H1 (cell line): Measurements from ENCODE around the gene SYN1. TPM values are rescaled to one million over a fixed set of nuclear protein-coding genes. Genes with fewer than 3 reads are reported as not detected.

ENCODE experiments used
- CTCF ChIA-PET: fragments of 300-600 bp; sonication (Branson Sonifier 250); formaldehyde crosslinking; loops from one replicate; lab custom pipeline; 2021; ENCODE audit not compliant: partially characterized antibody; lab: Charles Lee
- POLR2A ChIA-PET: fragments of 300-600 bp; sonication (Branson Sonifier 250); formaldehyde crosslinking; loops from one replicate; lab custom pipeline; 2021; ENCODE audit warnings: inconsistent platforms; ENCODE audit not compliant: partially characterized antibody; lab: Charles Lee
- DNase-seq, 2 experiments: peaks; one replicate each; pipeline versions ENCODE4 v3.0.0 to v3.0.0-alpha.2; 2010 to 2022; ENCODE audit warnings: low spot score in 2 of 2, low read depth in 1 of 2, mixed read lengths in 1 of 2
- FAIRE-seq: peaks from 2 replicates; lab custom pipeline; 2011; peaks lifted over from hg19 to GRCh38; lab: Jason Lieb, UNC
- H2AFZ ChIP-seq: 2 replicates; pipeline ENCODE4 v1.8.1; 2012; ENCODE audit warnings: low read length, inconsistent platforms
- H2AK5ac ChIP-seq: 2 replicates; pipeline ENCODE4 v1.6.1; 2013; ENCODE audit warnings: low read depth, low read length
- H2BK120ac ChIP-seq: replicated peaks from 2 replicates; pipeline ENCODE3; 2013; ENCODE audit warnings: low read depth, low read length, inconsistent platforms
- H2BK12ac ChIP-seq: 2 replicates; pipeline ENCODE4 v1.6.1; 2013; ENCODE audit warnings: low read depth, low read length
- H2BK15ac ChIP-seq: 2 replicates; pipeline ENCODE4 v1.6.1; 2013; ENCODE audit warnings: low read length
- H2BK20ac ChIP-seq: 2 replicates; pipeline ENCODE4 v1.6.1; 2013; ENCODE audit warnings: low read length
- H2BK5ac ChIP-seq: 2 replicates; pipeline ENCODE4 v1.6.1; 2013; ENCODE audit warnings: low read depth, low read length
- H3K14ac ChIP-seq: 2 replicates; pipeline ENCODE4 v1.6.1; 2013; ENCODE audit warnings: inconsistent platforms; ENCODE audit not compliant: insufficient read length
- H3K18ac ChIP-seq: 2 replicates; pipeline ENCODE4 v1.6.1; 2013; ENCODE audit warnings: low read length; ENCODE audit errors: extremely low read depth
- H3K23ac ChIP-seq: 2 replicates; pipeline ENCODE4 v1.6.1; 2013; ENCODE audit warnings: inconsistent platforms; ENCODE audit not compliant: insufficient read length
- H3K23me2 ChIP-seq: 2 replicates; pipeline ENCODE4 v1.6.1; 2013; ENCODE audit warnings: low read depth, low read length
- H3K27ac ChIP-seq: 2 replicates; pipeline ENCODE4 v1.6.1; 2011; ENCODE audit warnings: low read depth, low read length, inconsistent platforms
- H3K27me3 ChIP-seq, 4 experiments: replicated peaks in 1 of 4; 1 replicate in 1 of 4; 2 replicates in 3 of 4; pipeline versions ENCODE4 v1.6.1 to v1.8.1; 2011 to 2013; ENCODE audit warnings: low read length in 3 of 4, mild to moderate bottlenecking in 3 of 4, inconsistent platforms in 2 of 4, mixed read lengths in 2 of 4, moderate library complexity in 1 of 4; ENCODE audit not compliant: control insufficient read depth in 3 of 4, insufficient read depth in 3 of 4; ENCODE audit errors: extremely low read depth in 1 of 4
- H3K36me3 ChIP-seq, 4 experiments: 2 replicates each; pipeline versions ENCODE4 v1.6.1 to v1.8.1; 2011 to 2013; ENCODE audit warnings: mild to moderate bottlenecking in 4 of 4, low read length in 3 of 4, moderate library complexity in 2 of 4, control low read depth in 1 of 4, inconsistent platforms in 1 of 4; ENCODE audit not compliant: insufficient read depth in 4 of 4, control insufficient read depth in 2 of 4
- H3K4ac ChIP-seq: replicated peaks from 2 replicates; pipeline ENCODE3; 2013; ENCODE audit warnings: low read length, low read depth, mixed read lengths, inconsistent platforms; ENCODE audit not compliant: insufficient read length
- H3K4me1 ChIP-seq, 4 experiments: replicated peaks in 1 of 4; 1 replicate in 1 of 4; 2 replicates in 3 of 4; pipeline versions ENCODE4 v1.6.1 to v1.8.1; 2011 to 2013; ENCODE audit warnings: low read length in 3 of 4, inconsistent platforms in 2 of 4, mixed read lengths in 1 of 4; ENCODE audit not compliant: insufficient read depth in 4 of 4, control insufficient read depth in 3 of 4
- H3K4me2 ChIP-seq, 2 experiments: 2 replicates each; pipeline versions ENCODE4 v1.6.1 to v1.8.1; 2011 to 2013; ENCODE audit warnings: low read depth in 2 of 2, low read length in 2 of 2, control low read depth in 1 of 2, inconsistent platforms in 1 of 2, mild to moderate bottlenecking in 1 of 2; ENCODE audit not compliant: insufficient read depth in 1 of 2
- H3K4me3 ChIP-seq, 4 experiments: fragments of 200-600, 300-600 bp in 1 of 4; sonication (generic), shearing (Covaris generic), sonication (Bioruptor Twin) in 1 of 4; 2 replicates each; pipeline versions ENCODE4 v1.5.1 to v1.8.1; 2011 to 2016; ENCODE audit warnings: low read length in 4 of 4, low read depth in 3 of 4, control low read depth in 2 of 4, inconsistent platforms in 2 of 4, mild to moderate bottlenecking in 2 of 4, mixed read lengths in 1 of 4, moderate library complexity in 1 of 4; ENCODE audit not compliant: insufficient read depth in 2 of 4; ENCODE audit errors: extremely low read depth in 1 of 4
- H3K56ac ChIP-seq: replicated peaks from 2 replicates; pipeline ENCODE3; 2013; ENCODE audit warnings: low read depth, mild to moderate bottlenecking, mixed read lengths, low read length, inconsistent platforms; ENCODE audit not compliant: insufficient read length
- H3K79me1 ChIP-seq: 2 replicates; pipeline ENCODE4 v1.6.1; 2013; ENCODE audit warnings: low read depth, low read length, control low read depth
- H3K79me2 ChIP-seq, 2 experiments: 2 replicates each; pipeline versions ENCODE4 v1.6.1 to v1.8.1; 2012 to 2013; ENCODE audit warnings: low read length in 2 of 2, mild to moderate bottlenecking in 2 of 2, inconsistent platforms in 1 of 2; ENCODE audit not compliant: insufficient read depth in 2 of 2, control insufficient read depth in 1 of 2
- H3K9ac ChIP-seq, 4 experiments: replicated peaks in 1 of 4; 1 replicate in 1 of 4; 2 replicates in 3 of 4; pipeline versions ENCODE4 v1.6.1 to v1.8.1; 2011 to 2013; ENCODE audit warnings: low read depth in 3 of 4, low read length in 3 of 4, control low read depth in 2 of 4, mild to moderate bottlenecking in 2 of 4, moderate library complexity in 2 of 4, inconsistent platforms in 1 of 4; ENCODE audit errors: extremely low read depth in 1 of 4
- H3K9me3 ChIP-seq, 2 experiments: 2 replicates each; pipeline versions ENCODE4 v1.6.1 to v1.8.1; 2012 to 2013; ENCODE audit warnings: mild to moderate bottlenecking in 2 of 2, moderate library complexity in 2 of 2, control low read depth in 1 of 2, inconsistent platforms in 1 of 2, low read depth in 1 of 2, low read length in 1 of 2, mixed read lengths in 1 of 2; ENCODE audit not compliant: insufficient read depth in 2 of 2
- H4K20me1 ChIP-seq, 2 experiments: replicated peaks in 1 of 2; 2 replicates each; pipeline versions ENCODE3 to v1.8.1; 2011 to 2013; ENCODE audit warnings: inconsistent platforms in 2 of 2, low read length in 2 of 2, mild to moderate bottlenecking in 1 of 2; ENCODE audit not compliant: insufficient read depth in 2 of 2, control insufficient read depth in 1 of 2
- H4K5ac ChIP-seq: 2 replicates; pipeline ENCODE4 v1.6.1; 2013; ENCODE audit warnings: low read length, low read depth, mixed read lengths, inconsistent platforms; ENCODE audit not compliant: insufficient read length
- H4K8ac ChIP-seq: 2 replicates; pipeline ENCODE4 v1.8.0; 2013; ENCODE audit warnings: mild to moderate bottlenecking, moderate library complexity, low read length, inconsistent platforms; ENCODE audit not compliant: insufficient read depth; ENCODE audit errors: extremely low read depth
- H4K91ac ChIP-seq: replicated peaks from 2 replicates; pipeline ENCODE3; 2013; ENCODE audit warnings: low read length, mixed read lengths, inconsistent platforms; ENCODE audit not compliant: insufficient read length
- GABPA ChIP-seq: IDR thresholded peaks from 2 replicates; pipeline ENCODE4 v1.6.1; 2011; ENCODE audit warnings: mild to moderate bottlenecking, low read length, moderate library complexity, borderline replicate concordance; ENCODE audit not compliant: insufficient read depth
- RAD21 ChIP-seq, 2 experiments: IDR thresholded peaks in 1 of 2; conservative IDR thresholded peaks in 1 of 2; 2 replicates each; pipeline ENCODE4 v1.6.1; 2011; ENCODE audit warnings: low read depth in 2 of 2, low read length in 2 of 2, improper control_type of control experiment in 1 of 2, inconsistent platforms in 1 of 2, mild to moderate bottlenecking in 1 of 2, moderate library complexity in 1 of 2
- WGBS, 2 experiments: shearing (Covaris generic) in 1 of 2; methylation state at CpG; one replicate each; pipeline versions ENCODE4 v1.1.6 to v1.1.7; 2013 to 2015; ENCODE audit warnings: low lambda C conversion rate in 2 of 2, mixed read lengths in 2 of 2, inconsistent platforms in 1 of 2, low coverage in 1 of 2, missing lambda C conversion rate in 1 of 2; ENCODE audit not compliant: insufficient replicate concordance in 2 of 2, insufficient coverage in 1 of 2, insufficient read length in 1 of 2; ENCODE audit errors: extremely low coverage in 1 of 2, missing lambda C conversion rate in 1 of 2; 5-methylcytosine and 5-hydroxymethylcytosine counted together
- polyA plus RNA-seq, 7 experiments: library from polyadenylated mRNA; depleted of rRNA in 3 of 7; stranded (reverse) in 5 of 7; unstranded in 2 of 7; fragments of >200 nt in 5 of 7; fragments of 200-250 nt in 2 of 7; gene quantifications; 1 replicate in 5 of 7; 2 replicates in 1 of 7; 4 replicates in 1 of 7; pipeline versions ENCODE4 v1.2.1 to v1.2.3, GENCODE V29; 2011 to 2013; ENCODE audit warnings: missing spikeins in 2 of 7, mixed read lengths in 2 of 7
- total RNA-seq: library from RNA; stranded (reverse); fragmentation: NEBNext Ultra II Directional; extraction: Animal tissue kit (Norgen Biotek cat#: 25700); gene quantifications from 2 replicates; pipeline ENCODE4 v1.2.1, GENCODE V29; 2021
- TF ChIP-seq, protein P1 (sequence below), 3 experiments: IDR thresholded peaks; 1 replicate in 2 of 3; 2 replicates in 1 of 3; pipeline versions ENCODE4 v1.5.1 to v1.6.1; 2011; ENCODE audit warnings: low read length in 3 of 3, mild to moderate bottlenecking in 3 of 3, inconsistent platforms in 2 of 3, low read depth in 1 of 3, moderate library complexity in 1 of 3; ENCODE audit not compliant: insufficient read depth in 1 of 3; ENCODE audit errors: control extremely low read depth in 1 of 3

The SYN1 gene
- total and polyA plus RNA-seq, 2 of the 8 experiments (the other 6 are each of a cell fraction or from before 2014, with no cell fraction given) = 2.1 to 14.1 TPM

DNA sequence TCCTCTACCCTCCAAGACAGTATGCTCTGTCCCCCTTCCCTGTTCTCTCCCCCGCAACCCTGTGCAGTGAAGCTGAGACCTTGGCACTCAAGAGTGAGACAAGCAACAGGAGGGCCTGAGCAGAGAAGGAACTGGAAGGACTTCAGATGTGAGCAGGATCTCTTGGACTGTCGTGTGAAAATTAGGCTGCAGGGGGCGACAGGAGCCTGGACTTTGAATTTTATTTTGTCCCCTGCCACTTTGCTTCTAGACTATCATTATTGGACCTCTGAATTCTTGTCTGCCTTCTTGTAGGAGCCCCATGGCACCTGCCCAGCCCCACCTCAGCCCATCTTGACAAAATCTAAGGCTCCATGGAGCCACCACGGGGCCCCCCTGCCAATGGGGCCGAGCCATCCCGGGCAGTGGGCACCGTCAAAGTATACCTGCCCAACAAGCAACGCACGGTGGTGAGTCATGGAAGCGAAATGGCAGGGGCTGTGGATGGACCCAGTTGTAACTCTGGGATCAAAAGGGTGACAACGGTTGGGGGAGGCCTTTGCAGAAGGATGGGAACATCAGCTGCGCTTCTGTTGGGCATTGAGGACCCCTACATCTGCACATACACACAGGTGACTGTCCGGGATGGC is 56.9 kb downstream of the SYN1 start:
- no peak for DNase-seq
- Histone ChIP-seq H3K36me3 (peaks cover 4 to 35% (median 18%) of the 10 kb centered on the region in 4 experiments; a peak in 7 of 8 replicates), H4K20me1 (peaks cover 0 to 2% of the 10 kb centered on the region in 2 experiments), H3K23ac (no peak overlapping the region), H4K8ac (no peak overlapping the region), H3K4me3 (no peak overlapping the region), H3K79me1 (no peaks in the 10 kb centered on the region), H3K4ac (no peak overlapping the region), H3K27ac (no peak overlapping the region), H3K4me2 (no peak overlapping the region; a peak in 1 of 4 replicates), H3K14ac (no peak overlapping the region), H3K79me2 (peaks cover 0 to 7% of the 10 kb centered on the region in 2 experiments; a peak in 1 of 4 replicates), H2AK5ac (no peak overlapping the region), H2AFZ (no peak overlapping the region), H4K91ac (no peak overlapping the region), H3K4me1 (no peaks in the 10 kb centered on the region), H2BK20ac (no peak overlapping the region), H3K9ac (no peak overlapping the region), H2BK5ac (no peak overlapping the region), H2BK12ac (no peak overlapping the region), H2BK120ac (no peak overlapping the region), H3K27me3 (no peaks in the 10 kb centered on the region), H4K5ac (no peak overlapping the region), H3K23me2 (peaks cover 5% of the 10 kb centered on the region), H3K56ac (no peak overlapping the region), H3K9me3 (no peaks in the 10 kb centered on the region), H3K18ac (no peak overlapping the region), H2BK15ac (no peak overlapping the region)
- TF ChIP-seq RAD21 (IDR thresholded peaks at IDR 0.05 in 1 of 2, conservative IDR thresholded peaks at IDR 0.05 in 1 of 2; ENCODE audit: low read depth in 2 of 2, low read length in 2 of 2) (peak; percentile 57 to 63; a peak in 3 of 4 replicates), GABPA (no peak)
- TF ChIP-seq, protein P1, sequence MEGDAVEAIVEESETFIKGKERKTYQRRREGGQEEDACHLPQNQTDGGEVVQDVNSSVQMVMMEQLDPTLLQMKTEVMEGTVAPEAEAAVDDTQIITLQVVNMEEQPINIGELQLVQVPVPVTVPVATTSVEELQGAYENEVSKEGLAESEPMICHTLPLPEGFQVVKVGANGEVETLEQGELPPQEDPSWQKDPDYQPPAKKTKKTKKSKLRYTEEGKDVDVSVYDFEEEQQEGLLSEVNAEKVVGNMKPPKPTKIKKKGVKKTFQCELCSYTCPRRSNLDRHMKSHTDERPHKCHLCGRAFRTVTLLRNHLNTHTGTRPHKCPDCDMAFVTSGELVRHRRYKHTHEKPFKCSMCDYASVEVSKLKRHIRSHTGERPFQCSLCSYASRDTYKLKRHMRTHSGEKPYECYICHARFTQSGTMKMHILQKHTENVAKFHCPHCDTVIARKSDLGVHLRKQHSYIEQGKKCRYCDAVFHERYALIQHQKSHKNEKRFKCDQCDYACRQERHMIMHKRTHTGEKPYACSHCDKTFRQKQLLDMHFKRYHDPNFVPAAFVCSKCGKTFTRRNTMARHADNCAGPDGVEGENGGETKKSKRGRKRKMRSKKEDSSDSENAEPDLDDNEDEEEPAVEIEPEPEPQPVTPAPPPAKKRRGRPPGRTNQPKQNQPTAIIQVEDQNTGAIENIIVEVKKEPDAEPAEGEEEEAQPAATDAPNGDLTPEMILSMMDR (IDR thresholded peaks at IDR 0.05; ENCODE audit: control extremely low read depth in 1 of 3, insufficient read depth in 1 of 3, low read depth in 1 of 3, low read length in 3 of 3) = peak in 2 of 3 experiments; percentile 46 to 53; a peak in 2 of 4 replicates
- FAIRE-seq = peak; percentile 32
- POLR2A ChIA-PET = interaction anchor here (0.9 to 1.6 kb wide), 2 partner anchors 9 to 22 kb away, joined by 3 read pairs; no protein-coding TSS in a partner anchor
- CTCF ChIA-PET = interaction anchor here (0.7 to 1.8 kb wide), 4 partner anchors 17 to 68 kb away, joined by 3 to 4 read pairs (median 4); no protein-coding TSS in a partner anchor
- WGBS, 2 experiments = 100% methylated on average over 4 of the region's 13 CpGs; no CpG with 5 or more reads in 1 of the 2 experiments
